GM21381 (cell line): Measurements from ENCODE around the gene PPIA.

ENCODE experiments used
- ATAC-seq: cut with Tn5 transposase; IDR thresholded peaks from one replicate; pipeline ENCODE4 v1.9.1; 2021; ENCODE audit warnings: mild to moderate bottlenecking, moderate library complexity; ENCODE audit not compliant: unreplicated experiment

The PPIA gene

DNA sequence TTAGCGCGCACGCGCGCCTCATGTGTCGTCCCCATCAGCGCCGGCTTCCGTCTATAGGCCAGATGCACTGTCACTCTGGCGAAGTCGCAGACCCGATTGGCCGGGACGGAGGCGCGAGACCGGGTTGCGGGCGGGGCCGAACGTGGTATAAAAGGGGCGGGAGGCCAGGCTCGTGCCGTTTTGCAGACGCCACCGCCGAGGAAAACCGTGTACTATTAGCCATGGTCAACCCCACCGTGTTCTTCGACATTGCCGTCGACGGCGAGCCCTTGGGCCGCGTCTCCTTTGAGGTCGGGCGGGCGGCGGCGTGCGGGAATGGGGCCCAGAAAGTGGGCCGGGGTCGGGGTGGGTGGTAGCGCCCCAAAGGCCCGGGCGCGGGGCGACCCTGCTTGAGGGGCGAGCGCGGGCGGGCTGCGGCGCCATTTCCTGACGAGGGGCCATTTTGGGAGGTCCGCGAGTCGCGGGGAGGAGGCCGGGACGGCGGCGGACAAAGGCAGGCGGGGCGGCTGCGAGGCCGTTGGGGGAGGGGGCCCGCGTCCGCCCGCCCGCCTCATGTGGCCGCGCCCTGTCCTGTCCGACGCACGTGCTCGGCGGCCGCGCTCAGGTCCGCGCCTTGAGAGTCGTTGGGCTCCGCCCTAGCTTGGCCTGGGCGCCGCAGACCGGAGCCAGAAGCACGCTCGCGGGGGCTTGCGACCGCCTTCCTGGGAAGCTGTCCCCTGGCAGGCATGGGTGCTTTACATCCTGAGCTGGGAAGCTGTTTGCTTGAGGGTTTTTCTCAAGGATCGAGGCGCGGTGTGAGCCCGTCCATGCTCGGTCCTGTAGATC lies at the start of gene PPIA:
Gene PPIA, plus strand, starts transcription at position 178 of the 825 bp plus-strand sequence. Its CDS starts 44 bp downstream, at position 222.
- ATAC-seq = peak; percentile 82

DNA sequence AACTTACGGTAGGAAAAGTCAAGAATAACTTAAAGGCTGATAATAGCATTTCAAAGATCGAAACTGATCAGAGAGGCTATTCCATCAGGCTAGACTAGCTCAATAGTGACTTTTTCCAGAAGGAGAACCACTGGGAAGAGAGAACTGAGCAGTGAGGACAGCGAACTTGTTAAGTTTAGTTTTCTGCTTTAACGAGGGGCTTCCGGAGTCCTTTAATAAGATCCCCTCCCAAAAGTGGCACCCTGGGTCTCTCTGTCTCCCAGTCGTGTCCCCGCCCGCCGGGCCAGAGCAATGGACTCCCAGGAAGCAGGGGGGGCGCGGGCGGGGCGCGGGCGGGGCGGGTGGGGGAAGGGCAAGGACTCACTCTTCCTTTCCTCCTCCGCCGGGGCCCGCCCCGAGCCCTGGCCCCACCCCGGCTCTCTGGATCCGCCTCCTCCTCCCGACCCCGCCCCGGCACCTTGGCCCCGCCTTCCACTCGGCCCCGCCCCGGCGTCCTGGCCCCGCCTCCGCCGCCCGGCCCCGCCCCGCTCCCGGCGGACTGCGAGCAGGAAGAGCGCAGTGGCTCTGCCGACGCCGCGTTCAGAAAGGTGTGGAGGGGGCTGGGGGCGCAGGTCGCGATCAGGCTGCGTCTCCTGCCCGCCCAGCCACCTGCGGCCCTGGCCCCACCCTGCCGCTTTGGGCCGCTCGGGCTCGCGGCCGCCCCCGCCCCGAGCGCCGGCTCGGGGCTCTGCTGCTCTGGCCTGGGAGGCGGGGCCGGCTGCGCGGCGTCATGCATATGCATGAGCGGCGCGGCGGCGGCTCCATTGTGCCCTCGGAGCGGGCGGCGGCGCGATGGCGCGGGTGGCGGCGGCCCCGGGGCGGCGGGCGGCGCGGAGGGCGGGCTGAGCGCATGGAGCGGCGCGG lies 48.2 kb upstream of the PPIA start, which contains the start of gene ZMIZ2:
Gene ZMIZ2, plus strand, starts transcription at position 803 of the 903 bp plus-strand sequence. CDS start 7,403 bp downstream, outside the sequence.
- ATAC-seq = peak; percentile 73

DNA sequence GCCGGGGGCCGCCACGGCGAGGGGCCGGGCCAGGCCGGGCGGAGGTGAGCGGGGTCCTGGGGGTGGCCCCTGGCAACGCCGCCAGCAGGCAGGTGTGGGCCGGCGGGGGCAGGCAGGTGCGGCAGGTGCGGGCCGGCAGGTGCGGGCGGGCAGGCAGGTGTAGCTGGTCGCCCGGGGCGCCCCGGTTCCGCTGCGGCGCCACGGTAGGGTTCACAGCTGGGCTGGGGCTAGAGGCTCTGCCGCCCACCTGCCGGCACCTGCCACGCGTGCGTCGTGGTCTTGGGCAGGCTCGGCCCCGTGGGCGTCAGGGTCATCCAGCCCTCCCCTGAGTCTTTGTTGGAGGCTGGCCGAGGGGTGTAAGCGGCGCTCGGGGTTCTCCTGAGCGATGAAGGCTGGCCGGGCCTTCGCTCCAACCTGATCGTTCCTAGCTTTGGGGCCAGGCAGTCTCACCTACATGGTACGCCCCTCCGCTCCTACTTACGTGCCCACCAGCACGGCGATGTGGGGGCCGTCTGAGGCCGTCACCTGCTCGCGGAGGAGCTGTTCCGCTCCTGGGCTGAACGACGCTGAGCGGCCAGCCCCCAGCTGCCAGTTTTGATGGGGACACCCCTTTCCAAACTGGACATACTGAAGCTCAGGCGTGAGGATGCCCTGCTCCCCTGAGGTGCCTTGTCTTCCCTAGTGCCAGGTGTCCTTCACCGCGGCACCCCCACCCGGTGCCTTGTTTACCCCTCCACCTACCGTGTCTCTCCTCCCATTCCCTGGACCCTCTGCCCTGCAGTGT lies 47.3 kb upstream of the PPIA start:
- ATAC-seq = peak; percentile 10

DNA sequence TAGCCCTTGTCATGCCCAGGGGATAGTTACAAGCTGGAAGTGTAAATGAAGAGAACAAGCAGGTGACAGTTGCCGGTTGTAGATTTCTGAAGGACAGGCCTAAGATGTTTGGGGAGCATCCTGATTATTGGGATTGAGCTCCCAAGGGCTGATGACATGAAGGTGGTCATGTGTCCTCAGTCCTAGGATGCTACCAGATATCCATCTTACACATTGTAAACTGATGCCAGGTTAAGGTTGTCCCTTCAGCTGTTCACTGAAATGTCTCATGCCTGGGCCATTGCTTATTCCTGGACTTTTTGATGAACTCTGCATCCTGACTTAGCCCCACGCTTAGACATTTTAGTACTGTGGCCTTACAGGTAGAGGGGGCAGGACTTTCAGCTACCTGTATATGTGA lies 46.5 kb upstream of the PPIA start:
- ATAC-seq = no peak

DNA sequence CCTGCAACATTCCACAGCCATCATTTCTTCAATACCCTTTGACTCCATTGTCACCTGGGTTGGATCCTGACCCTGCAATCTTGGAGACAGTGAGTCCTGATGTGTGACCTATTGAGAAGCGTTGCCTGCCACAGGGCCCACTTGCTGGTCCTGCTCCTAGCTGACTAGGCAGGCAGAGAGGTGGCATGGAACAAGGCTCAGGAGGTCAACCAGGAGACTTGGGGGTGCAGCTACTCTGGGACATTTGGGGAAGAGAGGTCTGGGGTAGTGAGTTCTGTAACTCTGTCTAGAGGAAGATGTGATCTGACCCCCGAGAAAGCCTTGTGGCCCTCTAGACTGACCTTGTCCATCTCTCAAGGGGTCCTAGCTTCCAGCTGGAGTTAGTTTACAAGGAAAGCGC lies 46.1 kb upstream of the PPIA start:
- no peak for ATAC-seq

DNA sequence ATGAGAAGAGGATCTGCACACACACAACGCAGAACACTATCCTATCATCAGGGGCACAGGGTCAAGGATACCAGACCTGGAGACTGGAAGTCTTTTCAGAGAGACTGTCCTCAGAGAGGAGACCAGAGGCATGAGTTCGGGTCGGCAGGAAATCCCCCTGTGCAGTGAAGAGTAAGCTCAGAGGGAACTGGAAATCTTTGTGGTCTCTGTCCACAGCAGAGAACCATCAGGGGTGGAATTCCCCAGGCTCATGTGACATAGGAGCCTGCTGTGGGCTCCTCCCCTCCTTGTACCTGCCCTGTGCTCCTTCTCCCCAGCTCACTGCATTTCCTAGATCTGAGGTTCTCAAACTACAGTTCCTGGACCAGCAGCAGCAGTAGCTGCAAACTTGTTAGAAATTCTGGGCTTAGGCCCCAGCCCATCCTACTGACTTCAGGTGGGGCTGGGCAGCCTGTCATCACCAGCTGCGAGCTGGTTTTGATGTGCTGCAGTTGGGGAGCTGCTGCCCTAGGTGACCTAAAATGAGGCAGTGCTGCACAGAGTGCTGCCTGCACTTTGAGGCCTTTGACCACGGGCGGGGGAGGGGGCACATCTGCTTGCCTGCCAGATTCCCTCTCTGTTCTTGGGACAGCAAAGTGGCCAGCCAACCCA lies 45.4 kb upstream of the PPIA start:
- ATAC-seq = peak; percentile 52

DNA sequence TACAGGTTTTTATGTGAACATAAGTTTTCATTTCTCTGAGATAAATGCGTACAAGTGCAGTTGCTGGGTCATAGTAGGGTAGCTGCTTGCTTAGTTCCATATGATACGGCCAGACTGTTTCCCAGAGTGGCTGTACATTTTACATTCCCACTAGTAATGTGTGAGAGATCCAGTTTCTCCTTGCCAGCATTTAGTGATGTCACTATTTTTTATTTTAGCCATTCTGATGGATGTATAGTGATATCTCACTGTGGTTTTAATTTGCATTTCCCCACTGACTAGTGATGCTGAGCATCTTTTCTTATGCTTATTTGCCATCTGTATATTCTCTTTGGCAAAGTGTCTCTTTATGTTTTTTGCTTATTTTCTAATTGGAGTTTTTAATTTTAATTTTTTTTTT lies 43.7 kb upstream of the PPIA start:
- no peak for ATAC-seq

DNA sequence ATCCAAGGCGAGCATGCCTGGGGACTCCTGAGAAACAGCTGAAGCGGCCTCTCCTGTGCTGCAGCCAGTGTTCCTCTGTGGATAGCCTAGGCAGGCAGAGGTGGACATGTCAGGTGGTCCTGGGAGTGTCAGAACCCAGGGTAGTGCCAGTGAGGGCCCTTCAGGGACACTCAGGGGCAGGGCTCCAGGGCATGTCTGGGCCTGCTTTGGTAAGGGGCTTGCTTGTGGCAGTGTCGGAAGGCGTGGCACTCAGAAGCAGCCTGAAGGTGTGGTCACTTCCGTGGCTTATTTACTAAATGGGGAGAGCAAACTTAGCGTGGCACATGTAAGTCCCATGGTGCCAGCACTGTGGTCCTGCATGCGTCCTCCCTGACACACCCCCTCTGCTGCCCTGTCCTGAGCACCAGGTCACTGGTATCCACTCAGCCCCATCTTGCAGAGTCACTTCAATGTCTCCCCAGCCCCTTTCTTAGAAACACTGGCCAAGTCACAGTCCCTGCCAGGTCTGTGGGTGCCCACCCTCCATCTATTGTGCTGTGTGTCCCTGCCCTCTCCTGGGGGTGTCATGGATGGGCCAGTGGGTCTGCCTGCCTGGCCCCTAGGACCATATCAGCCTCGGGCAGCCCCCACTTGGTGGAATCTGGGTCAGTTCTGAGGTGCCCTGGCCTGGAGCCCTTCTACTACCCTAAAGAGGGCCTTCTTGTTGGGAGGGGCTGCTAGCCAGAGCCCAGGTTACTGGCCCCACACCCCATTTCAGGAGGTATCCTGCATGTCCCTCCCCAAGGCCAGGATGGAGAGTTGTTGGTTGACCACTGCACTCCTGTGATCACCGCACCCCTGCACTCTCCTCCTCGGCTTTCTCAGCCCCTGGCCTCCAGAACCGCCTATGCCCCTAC lies 41.4 kb upstream of the PPIA start:
- ATAC-seq = no peak

DNA sequence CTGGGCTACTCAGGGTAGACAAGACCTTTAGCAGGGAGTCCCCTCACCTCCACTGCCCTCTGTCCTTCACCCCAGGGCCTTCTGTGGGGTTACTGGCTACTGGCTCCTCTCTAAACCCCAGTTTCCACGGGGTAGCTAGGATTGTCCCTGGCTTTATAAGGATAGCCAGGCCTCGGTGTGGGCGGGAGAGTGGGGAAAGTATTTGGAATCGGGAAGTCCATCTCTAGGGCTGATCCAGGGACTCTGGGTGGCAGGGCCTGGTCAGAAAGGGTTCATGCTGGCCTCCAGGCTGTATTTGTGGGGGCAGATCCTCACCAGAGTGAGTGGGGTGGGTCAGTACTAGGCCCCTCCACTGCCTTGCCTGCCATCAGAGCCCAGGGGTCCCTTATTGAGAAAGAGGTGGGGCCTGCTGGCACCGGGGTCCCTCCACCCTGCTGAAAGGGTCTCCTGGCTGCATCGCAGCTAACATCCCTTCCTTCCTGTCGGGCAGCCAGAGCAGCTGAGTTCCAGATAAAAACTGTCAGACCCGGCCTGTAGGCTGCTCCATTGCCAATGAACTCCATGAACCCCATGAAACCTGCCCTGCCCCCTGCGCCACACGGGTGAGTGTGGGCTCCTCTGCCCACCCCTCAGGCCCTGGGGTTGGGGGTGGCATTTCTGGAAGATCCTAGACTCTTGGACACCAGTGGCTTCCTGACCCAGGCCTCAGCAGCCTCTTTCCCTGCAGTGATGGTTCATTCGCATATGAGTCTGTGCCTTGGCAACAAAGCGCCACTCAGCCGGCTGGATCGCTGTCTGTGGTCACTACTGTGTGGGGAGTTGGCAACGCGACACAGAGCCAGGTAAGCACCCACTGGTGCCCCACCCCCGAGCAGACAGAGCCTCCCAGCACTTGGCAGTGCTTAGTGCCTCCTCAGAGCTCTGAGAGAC lies 40.5 kb upstream of the PPIA start:
- no peak for ATAC-seq

DNA sequence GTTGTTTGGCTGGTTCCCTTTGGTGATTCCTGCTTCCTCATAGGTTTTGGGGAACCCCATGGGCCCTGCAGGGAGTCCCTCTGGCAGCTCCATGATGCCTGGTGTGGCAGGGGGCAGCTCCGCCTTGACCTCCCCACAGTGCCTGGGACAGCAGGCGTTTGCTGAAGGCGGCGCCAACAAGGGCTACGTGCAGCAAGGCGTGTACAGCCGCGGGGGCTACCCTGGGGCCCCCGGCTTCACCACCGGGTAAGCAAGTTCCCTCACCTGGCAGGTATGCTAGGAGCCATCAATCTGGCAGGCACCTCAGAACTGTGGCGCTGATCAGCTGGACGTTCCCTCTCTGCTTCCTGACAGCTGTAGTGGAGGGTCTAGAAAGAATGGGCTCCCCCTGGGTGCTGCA lies 39.6 kb upstream of the PPIA start:
- ATAC-seq = no peak

DNA sequence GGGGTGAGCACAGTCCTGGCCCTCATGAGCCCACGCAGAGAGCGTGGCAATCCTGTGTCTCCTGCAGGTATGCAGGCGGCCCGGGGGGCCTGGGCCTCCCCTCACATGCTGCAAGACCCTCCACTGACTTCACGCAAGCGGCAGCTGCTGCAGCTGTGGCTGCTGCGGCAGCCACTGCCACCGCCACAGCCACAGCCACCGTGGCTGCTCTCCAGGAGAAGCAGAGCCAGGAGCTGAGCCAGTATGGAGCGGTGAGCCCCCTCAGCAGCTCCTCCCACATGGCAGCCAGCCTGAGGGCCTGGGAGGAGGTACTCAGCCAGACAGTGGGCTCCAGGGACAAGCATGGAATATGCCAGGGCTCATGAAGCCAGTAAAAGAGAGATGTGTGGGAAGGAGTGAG lies 39.2 kb upstream of the PPIA start:
- no peak for ATAC-seq

DNA sequence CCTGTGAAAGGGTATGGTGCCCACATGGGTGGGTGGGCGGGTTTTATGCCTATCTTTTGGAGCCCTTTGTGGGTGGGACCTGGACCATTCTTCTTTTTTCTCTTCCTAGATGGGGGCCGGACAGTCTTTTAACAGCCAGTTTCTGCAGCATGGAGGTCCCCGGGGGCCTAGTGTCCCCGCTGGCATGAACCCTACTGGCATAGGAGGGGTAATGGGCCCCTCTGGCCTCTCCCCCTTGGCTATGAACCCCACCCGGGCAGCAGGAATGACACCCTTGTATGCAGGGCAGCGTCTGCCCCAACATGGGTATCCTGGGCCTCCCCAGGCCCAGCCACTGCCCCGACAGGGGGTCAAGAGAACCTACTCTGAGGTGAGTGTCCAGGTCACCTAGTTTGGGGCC lies 38.7 kb upstream of the PPIA start:
- ATAC-seq = no peak

DNA sequence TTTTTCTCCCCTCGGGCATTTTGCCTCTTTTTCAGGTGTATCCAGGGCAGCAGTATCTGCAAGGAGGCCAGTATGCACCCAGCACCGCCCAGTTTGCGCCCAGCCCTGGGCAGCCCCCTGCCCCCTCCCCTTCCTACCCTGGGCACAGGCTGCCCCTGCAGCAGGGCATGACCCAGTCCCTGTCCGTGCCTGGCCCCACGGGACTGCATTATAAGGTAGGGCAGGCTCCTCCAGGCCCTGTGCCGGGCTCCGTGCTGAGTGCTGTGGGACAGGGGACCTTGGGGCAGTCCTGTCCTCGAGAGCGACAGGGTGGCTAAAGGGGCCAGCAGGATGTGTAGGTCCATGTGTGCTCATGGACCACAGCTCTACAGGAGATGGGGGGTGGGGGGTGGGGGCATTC lies 37.2 kb upstream of the PPIA start:
- ATAC-seq = no peak

DNA sequence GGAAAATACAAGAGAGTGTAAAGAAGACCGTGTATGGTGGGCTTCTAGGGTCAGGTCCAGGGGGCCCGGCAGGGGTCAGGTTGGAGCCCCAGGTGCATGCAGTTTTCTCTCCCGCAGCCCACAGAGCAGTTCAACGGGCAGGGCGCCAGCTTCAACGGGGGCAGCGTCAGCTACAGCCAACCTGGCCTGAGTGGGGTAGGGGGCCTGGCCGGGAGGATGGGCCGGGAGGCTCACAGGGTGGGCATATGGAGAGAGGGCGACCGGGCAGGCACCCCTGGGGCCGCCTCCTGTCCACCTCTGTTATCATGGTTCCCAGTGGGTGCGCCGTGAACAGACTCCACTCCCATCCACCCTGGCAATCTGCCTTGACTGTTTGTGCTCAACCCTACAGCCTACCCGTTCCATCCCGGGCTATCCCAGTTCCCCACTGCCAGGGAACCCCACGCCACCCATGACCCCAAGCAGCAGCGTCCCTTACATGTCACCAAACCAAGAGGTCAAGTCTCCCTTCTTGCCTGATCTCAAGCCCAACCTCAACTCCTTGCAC lies 36.4 kb upstream of the PPIA start:
- ATAC-seq = no peak

DNA sequence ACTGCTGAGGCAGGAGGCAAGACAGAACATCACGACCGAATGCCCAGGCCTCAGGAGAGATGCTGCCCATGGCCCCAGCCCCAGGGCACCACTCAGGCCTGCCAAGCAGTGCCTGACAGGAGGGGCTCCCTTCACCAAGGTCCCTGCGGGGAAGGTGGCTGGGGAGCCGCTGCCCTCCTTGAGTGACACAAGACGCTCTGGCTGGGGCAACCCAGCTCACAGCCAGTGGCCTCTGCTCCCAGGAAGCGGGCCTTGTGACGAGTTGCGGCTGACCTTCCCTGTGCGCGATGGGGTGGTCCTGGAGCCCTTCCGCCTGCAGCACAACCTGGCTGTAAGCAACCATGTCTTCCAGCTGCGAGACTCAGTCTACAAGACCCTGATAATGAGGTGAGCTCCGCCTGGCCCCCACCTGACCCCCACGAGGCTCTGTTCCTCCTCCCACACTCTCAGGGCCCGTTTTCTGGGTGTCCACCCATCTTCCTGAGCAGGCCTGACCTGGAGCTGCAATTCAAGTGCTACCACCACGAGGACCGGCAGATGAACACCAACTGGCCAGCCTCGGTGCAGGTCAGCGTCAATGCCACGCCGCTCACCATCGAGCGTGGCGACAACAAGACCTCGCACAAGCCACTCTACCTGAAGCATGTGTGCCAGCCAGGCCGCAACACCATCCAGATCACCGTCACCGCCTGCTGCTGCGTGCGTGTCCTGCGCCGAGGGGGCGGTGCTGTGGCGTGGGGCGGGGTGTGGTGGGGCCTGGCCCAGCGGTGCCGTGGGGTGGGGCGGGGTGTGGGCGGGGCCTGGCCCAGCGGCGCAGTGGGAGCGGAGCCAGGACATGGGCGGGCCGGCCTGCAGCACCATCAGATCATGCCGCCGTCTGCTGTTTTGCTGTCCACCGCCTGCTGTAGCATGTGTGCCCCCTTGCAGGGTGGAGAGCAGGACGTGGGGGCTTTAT lies 35.0 kb upstream of the PPIA start:
- no peak for ATAC-seq

DNA sequence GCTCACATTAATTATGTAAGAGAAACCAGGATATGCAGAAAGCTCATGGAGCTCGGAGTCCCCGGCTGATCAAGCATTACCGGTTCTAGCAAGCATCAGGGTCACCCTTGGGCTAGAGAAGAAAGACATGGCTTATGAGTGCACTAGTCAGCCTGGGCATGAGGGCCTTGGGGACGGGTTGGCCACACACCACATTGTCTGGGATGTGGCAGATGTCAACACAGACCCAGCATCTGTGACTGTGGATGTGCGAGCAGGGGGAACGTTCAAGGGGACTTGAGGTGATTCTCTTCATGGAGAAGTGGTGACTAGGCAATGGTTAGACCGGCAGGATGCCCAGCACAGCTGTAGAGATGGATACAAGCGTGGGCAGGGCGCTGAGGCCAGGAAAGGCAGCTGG lies 34.2 kb upstream of the PPIA start:
- no peak for ATAC-seq
